Tibial nerve (tissue), 4 donors: ENCODE measurements around the gene NOSTRIN.

ENCODE experiments used
- EP300 ChIP-seq, 2 donors: sonication (generic); formaldehyde crosslinking; IDR thresholded peaks; one replicate each; pipeline ENCODE4 v1.6.1; 2017; ENCODE audit warnings: antibody characterized with exemption in 2 of 2, mild to moderate bottlenecking in 1 of 2
- POLR2A ChIP-seq, 2 donors: fragments of 450-650 bp; IDR thresholded peaks; one replicate each; pipeline ENCODE4 v1.6.1; 2017; ENCODE audit warnings: antibody characterized with exemption in 2 of 2, mild to moderate bottlenecking in 2 of 2, moderate library complexity in 2 of 2
- TF ChIP-seq, protein P1 (sequence below), 5 experiments: fragments of 200-600 bp in 3 of 5; fragments of 450-650 bp in 2 of 5; sonication (generic) in 3 of 5; IDR thresholded peaks; one replicate each; pipeline ENCODE4 v1.5.1; 2016 to 2019; ENCODE audit warnings: antibody characterized with exemption in 5 of 5, mild to moderate bottlenecking in 3 of 5, moderate library complexity in 2 of 5

DNA sequence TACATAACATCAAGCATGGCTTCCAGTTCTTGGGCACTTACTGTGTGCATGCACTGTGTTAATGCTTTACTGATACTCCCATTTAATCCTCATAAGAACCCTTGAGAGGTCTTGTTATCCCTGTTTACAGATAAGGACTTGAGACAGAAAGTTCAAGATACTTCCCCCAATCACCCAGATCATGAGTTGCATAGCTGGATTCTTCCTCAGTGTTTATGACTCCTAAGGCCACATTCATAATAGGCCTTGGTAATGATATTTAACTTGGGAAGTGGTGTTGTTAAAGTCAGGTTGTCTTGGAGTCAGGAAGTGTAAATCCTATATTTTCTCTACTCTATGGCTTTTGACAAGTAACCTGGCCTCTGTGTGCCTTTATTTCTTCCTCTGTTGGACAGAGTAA is 22.7 kb downstream of the NOSTRIN start:
- TF ChIP-seq, protein P1, sequence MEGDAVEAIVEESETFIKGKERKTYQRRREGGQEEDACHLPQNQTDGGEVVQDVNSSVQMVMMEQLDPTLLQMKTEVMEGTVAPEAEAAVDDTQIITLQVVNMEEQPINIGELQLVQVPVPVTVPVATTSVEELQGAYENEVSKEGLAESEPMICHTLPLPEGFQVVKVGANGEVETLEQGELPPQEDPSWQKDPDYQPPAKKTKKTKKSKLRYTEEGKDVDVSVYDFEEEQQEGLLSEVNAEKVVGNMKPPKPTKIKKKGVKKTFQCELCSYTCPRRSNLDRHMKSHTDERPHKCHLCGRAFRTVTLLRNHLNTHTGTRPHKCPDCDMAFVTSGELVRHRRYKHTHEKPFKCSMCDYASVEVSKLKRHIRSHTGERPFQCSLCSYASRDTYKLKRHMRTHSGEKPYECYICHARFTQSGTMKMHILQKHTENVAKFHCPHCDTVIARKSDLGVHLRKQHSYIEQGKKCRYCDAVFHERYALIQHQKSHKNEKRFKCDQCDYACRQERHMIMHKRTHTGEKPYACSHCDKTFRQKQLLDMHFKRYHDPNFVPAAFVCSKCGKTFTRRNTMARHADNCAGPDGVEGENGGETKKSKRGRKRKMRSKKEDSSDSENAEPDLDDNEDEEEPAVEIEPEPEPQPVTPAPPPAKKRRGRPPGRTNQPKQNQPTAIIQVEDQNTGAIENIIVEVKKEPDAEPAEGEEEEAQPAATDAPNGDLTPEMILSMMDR (IDR thresholded peaks at IDR 0.05) = no peak
- TF ChIP-seq EP300 (IDR thresholded peaks at IDR 0.05) = no peak
- no peak for TF ChIP-seq POLR2A (IDR thresholded peaks at IDR 0.05)
